ENCODE data around the gene SMARCB1.

- TF ChIP-seq CTCF (IDR thresholded peaks at IDR 0.05) = no peak
- TF ChIP-seq POLR2AphosphoS5 (IDR thresholded peaks at IDR 0.05) = no peak
- TF ChIP-seq POLR2A (IDR thresholded peaks at IDR 0.05) = no peak
- no peak for TF ChIP-seq EP300 (IDR thresholded peaks at IDR 0.05)
Observed at GRCh38 chr22:23754220-23754919, 32.4 kb upstream of the SMARCB1 start, which contains the start of gene VPREB3.
